ENCODE data around the gene PHLDB3.

The PHLDB3 gene

DNA sequence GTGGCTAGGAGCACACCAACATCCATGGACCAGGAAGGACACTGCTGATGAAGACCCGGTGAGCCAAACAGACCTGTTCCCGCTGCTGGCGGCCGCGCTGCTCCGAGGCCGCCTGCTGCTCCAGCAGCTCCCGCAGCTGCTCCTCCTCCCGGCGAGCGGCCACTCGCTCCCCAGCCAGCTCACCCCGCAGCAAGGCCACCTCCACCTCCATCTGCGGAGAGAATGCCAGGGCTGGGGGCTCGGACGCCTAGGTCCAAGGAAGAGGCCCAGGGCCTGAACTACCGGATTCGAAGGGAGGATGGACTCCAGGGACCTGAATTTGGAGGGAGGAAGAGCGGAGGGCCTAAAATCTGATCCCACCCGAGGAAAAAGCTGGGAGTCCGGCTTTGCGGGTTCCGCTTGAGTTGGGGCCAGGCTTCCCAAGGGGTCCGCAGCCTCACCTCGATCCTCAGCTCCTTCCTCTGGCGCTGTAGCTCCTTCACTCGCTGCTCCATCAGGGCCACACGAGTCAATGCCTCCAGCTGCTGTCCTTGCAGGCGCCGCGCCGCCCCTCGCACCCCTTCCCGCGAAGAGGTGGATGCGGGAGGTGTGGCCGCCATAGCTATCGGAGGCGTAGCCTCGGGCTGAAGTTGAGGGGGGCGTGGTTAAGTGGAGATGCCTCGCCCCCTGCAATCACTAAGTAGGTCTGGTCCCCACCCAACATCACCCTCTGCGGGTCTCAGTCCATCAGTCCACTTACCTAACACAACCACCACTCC is 2.7 kb downstream of the PHLDB3 start:
- no peak for DNase-seq (ENCODE audit: low read depth, low spot score)
- H3K27ac ChIP-seq, result no peak overlapping the region

DNA sequence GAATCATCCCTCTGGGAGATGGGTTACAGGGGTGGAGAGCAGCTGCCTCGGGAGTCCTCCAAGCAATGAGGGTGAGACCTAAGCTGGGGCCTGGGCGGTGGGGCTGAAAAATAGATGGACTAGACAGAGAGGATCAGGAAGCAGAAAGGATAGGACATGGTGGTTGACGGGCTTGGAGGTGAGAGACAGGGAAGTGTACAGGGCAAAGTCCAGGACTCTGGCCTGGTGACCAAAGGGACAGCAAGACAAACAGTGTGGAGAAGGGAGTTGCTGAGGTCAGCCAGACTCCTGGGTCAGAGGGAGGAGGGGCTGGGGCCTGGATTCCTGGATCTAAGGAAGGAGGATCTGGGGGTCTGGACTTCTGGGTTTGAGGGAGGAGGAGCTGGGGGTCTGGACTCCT is 5.5 kb downstream of the PHLDB3 start:
- no peak overlapping the region for H3K27ac ChIP-seq
- no peak for DNase-seq (ENCODE audit: low read depth, low spot score)

DNA sequence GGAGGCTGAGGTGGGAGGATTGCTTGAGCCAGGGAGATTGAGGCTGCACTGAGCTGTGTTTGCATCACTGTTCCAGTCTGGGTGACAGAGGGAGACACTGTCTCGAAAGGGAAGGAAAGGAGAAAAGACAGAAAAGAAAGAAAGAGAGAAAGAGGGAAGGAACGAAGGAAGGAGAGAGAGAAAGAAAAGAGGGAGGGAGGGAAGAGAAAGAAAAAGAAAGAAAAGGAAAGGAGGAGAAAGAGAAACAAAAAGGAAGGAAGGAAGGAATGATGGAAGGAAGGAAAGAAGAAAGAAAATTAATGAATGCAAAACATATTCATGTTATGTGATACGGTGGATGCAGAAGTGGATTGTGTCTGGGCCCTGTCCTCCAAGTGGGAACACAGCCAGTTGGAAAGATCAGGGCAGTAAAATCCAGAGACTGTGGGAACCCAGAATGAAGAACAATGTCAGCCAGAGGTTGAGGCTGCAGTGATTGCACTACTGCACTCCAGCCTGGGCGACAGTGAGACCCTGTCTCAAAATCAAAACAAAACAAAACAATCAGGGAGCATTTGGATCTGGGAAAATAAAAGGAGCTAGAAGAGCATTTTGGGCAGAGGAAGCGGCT is 6.2 kb downstream of the PHLDB3 start:
- no peak for DNase-seq (ENCODE audit: low read depth, low spot score)
- H3K27ac ChIP-seq, result no peak overlapping the region

DNA sequence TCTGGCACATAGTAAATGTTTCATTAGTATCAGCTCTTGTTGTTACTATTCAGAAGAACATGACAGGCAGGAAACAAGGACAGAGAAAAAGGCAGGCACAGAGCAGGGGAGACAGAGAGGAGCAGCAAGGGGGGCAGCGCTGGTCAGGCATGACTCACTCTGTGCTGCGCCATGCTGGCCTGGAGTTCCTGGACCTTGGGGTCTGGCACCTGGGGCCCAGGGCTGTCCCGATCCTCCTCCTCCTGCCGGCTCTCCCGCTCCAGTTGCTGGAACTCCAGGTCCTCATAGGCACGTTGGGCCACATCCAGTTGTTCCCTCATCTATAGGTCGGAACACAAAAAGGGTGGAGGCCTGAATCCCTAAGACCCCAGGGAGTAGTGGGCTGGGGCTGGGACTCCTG is 7.6 kb downstream of the PHLDB3 start:
- no peak overlapping the region for H3K27ac ChIP-seq
- no peak for DNase-seq (ENCODE audit: low read depth, low spot score)

DNA sequence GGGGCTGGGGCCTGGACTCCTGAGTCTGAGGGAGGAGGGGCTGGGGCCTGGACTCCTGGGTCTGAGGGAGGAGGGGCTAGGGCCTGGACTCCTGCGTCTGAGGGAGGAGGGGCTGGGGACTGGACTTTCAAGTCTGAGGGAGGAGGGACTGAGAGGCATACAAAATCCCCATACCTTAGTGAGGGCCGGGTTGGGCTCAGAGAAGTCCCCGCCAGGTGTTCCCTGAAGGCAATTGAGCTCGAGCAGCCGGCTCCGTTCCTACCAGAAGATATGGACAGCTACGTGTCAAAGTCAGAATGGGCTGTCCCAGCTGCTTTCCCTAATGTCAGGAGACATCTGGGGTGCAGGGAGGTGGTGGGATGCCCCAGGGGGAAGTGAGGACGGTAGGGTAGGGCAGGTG is 9.5 kb downstream of the PHLDB3 start:
- no peak overlapping the region for H3K27ac ChIP-seq
- no peak for DNase-seq (ENCODE audit: low read depth, low spot score)

DNA sequence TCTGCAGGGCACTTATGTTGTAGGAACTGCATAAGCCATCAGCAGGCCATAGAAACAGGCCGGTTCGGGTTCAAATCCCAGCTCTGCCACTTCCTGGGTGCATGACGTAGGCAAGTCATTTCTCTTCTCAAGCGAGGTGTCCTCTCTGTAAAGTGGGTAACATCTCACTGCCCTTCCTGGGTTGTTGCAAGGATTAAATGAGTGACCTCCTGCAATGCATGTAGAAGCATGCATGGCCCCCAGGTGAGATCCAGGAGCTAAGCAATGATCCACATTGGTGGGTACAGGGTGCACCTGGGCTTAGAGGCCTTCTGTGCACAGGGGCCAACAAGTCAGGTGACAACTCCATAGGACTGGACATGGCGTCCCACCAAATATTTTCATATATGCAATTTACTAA is 13.8 kb downstream of the PHLDB3 start:
- H3K27ac ChIP-seq, result no peak overlapping the region
- DNase-seq (ENCODE audit: low read depth, low spot score), result no peak

DNA sequence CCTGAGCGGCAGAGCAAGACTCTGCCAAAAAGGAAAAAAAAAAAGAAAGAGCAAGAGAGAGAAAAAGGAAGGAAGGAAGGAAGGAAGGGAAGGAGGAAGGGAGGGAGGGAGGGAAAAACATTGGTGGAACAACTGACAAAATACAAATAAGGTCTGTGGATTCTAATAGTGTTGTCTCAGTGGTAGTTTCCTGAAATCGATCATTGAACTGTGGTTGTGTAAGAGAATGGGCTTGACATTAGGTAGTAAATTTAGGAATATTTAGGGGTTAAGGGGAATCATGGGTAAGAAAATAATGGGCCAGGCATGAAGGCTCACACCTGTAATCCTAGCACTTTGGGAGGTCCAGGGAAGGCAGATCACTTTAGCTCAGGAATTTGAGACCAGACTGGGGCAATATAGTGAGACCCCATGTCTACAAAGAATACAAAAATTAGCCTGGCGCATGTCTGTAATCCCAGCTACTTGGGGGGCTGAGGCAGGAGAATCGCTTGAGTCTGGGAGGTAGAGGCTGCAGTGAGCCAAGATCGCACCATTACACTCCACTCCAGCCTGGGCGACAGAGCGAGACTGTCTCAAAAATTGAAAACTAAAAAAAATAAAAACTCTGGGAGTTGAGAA is 14.5 kb downstream of the PHLDB3 start:
- no peak for DNase-seq (ENCODE audit: low read depth, low spot score)

DNA sequence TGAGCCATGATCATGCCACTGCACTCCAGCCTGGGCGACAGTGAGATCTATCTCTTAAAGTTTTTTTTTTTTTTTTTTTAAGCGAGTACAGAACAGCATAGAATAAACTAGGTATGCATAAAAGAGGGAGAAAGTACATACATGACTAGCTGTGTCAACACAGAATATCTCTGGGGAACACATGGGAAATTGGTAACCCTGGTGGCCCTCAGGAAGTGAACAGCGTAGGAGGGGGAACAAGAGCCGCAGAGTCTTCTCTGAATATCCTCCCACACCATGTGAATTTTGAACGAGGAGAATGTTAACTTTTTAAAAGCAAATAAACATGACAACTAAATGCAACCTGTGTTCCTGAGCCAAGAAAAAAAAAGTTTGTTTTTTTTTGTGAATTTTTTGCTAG is 15.2 kb downstream of the PHLDB3 start:
- no peak for DNase-seq (ENCODE audit: low read depth, low spot score)

More for the DNA sequence above, 14.5 kb downstream of the PHLDB3 start:
- no peak overlapping the region for H3K27ac ChIP-seq

DNA sequence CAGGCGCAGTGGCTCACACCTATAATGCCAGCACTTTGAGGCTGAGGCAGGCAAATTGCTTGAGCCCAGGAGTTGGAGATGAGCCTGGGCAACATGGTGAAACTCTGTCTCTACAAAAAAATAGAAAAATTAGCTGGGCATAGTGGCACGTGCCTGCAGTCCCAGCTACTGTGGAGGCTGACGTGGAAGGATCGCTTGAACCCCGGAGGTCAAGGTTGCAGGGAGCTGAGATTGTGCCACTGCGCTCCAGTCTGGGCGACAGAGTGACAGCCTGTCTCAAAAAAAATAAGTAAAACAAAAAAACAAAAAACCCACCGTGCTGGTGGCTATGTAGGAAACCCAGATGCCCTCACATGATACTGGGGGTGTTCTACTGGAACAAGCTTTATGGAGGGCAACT is 16.4 kb downstream of the PHLDB3 start:
- no peak for DNase-seq (ENCODE audit: low read depth, low spot score)
- H3K27ac ChIP-seq, result no peak overlapping the region

More for the DNA sequence above, 15.2 kb downstream of the PHLDB3 start:
- H3K27ac ChIP-seq, result no peak overlapping the region

DNA sequence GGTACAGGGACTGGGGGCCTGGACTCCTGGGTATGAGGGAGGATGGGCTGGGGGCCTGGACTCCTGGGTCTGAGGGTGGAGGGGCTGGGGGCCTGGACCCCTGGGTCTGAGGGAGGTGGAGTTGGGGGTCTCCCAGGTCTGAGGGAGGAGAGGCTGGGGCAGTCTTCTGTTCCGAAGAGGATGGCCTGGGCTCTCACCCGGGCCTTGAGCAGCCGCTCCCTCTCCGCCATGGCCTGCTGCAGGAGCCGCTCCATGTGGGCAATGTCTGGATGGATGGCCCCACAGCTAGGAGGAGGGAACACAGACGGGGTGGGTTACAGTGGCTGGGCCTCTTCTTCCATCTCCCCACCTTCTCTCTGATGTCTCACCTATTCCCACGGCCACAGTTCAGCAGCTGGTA is 18.1 kb downstream of the PHLDB3 start:
- DNase-seq (ENCODE audit: low read depth, low spot score), result no peak
- no peak overlapping the region for H3K27ac ChIP-seq

DNA sequence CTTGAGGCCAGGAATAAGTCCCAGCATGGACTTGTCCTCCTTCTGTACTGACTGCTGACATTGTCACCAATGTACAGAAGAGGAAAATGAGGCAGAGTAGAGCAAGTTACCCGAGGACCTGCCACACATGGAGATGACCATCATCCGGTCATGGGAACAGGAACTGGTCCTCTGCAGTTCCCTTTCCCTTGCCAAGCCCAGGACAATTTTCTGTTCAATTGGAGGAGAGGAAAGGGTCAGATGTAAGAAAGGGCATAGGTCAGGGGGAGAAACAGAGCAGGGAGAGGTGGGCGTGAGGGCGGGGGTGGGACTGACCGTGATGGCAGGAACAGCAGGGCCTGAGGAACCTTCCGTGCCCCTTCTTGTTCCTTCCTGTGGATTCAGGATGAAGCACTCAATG is 18.6 kb downstream of the PHLDB3 start:
- no peak for DNase-seq (ENCODE audit: low read depth, low spot score)
- H3K27ac ChIP-seq, result no peak overlapping the region

DNA sequence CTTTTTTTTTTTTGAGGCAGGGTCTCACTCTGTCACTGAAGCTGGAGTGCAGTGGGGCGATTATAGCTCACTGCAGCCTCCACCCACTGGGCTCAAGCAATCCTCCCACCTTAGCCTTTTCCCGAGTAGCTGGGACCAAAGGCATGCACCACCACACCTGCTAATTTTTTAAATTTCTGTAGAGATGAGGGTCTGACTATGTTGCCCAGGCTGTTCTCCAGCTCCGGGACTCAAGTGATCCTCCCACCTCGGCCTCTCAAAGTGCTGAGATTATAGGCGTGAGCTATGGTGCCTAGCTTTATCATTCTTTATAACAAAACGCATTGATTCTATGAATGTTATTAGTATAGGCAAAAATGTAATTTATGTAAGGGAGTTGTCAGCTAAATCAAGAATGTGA is 21.3 kb downstream of the PHLDB3 start:
- no peak for DNase-seq (ENCODE audit: low read depth, low spot score)
- no peak overlapping the region for H3K27ac ChIP-seq

DNA sequence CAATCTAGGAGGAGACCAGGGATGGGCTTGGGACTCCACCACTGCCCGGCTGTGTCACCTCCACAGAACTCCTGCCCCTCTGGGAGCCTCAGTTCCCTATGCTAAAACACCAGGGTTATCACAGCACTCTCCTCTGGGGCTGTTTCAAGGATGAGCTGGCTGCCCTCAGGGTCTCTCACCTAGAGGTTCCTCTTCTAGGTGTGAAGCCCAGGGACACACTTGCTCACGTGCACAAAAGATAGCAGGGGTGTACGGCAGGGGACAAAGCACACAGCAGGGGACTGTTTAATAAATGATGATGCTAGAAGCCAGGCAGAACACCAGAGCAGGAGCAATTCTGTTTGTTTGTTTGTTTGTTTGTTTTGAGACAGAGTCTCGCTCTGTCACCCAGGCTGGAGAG is 22.4 kb downstream of the PHLDB3 start:
- no peak overlapping the region for H3K27ac ChIP-seq
- DNase-seq (ENCODE audit: low read depth, low spot score), result no peak

DNA sequence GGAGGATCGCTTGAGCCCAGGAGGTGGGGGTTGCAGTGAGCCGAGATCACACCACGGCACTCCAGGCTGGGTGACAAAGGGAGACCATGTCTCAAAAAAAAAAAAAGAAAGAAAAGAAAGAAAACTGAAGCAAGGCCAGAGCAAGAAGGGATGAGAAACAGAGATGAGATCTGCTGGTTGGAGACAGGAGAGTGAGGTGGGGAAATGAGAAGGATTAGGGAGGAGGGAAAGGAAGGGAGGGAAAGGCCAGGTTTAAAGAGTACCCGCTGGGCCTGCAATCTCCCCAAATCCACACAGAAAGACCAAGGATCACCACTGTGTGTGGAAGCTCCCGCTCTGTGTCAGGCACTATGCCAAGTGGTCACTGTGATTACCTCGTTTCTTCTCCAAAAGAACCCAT is 22.8 kb downstream of the PHLDB3 start:
- H3K27ac ChIP-seq, result no peak overlapping the region
- no peak for DNase-seq (ENCODE audit: low read depth, low spot score)

DNA sequence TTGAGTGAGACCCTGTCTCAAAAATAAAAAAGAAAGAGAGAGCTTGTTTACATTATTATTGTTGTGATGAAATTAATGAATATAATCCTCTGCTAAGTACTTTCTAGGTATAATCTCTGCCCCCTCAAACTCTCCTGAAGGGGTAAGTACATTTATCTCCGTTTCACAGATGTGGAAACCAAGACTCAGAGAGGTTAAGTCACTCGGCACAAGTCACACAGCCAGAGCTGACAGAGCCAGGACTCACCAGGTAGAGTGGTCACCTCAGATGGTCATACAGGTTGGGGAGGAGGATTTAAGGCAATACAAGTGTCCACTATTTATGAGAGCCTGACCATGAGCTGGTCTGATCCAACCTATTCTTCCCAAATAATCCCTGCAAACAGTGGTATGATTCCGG is 24.0 kb downstream of the PHLDB3 start:
- DNase-seq (ENCODE audit: low read depth, low spot score), result no peak
- H3K27ac ChIP-seq, result no peak overlapping the region

DNA sequence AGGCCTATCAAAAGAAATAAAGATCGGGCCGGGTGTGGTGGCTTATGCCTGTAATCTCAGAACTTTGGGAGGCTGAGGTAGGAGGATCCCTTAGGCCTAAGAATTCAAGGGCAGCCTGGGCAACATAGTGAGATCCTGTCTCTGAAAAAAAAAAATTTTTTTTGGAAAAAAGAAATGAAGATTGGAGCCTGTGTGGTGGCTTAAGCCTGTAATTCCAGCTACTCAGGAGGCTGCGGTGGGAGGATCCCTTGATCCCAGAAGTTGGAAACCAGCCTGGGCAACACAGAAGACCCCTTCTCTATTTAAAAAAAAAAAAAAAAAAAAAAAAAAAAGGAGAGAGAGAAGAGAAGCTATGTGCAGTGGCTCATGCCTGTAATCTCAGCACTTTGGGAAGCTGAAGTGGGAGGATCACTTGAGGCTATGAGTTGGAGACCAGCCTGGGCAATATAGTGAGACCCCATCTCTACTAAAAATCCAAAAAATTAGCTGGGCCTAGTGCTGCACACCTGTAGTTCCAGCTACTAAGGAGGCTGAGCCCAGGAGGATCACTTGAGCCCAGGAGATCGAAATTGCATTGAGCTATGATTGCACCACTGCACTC is 24.5 kb downstream of the PHLDB3 start:
- no peak overlapping the region for H3K27ac ChIP-seq
- no peak for DNase-seq (ENCODE audit: low read depth, low spot score)

DNA sequence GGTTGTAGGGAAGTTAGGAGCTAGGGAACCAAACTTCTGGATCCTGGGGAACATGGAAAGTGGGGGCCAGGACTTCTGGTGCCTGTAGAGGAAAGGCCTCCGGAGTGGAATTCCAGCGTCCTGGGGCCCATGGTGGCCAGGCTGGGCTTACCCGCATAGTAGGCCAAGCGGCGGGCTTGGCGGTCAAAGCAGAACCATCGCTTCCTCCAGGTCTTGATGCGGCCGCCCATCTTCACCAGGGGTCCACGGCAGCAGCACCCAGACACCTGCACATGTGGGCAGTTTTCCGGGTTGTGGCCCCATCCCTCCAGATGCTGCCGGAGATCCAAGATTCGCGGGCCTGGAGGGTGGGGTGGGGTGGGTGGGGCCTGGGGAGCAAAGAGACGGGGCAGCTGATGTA is 25.3 kb downstream of the PHLDB3 start:
- H3K27ac ChIP-seq, result no peak overlapping the region
- DNase-seq (ENCODE audit: low read depth, low spot score), result no peak

DNA sequence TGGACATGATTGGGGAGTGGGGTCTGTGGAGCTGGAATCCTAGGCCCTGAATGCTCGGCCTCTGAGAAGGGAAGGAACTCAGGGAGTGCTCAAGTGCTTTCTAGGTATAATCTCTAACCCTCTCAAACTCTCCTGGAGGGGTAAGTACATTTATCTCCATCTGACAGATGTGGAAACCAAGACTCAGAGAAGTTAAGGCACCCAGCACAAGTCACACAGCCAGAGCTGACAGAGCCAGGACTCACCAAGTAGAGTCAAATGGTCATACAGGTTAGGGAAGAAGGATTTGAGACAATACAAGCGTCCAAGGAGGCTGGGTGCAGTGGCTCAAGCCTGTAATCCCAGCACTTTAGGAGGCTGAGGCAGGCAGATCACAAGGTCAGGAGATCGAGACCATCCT is 26.2 kb downstream of the PHLDB3 start:
- no peak for DNase-seq (ENCODE audit: low read depth, low spot score)

DNA sequence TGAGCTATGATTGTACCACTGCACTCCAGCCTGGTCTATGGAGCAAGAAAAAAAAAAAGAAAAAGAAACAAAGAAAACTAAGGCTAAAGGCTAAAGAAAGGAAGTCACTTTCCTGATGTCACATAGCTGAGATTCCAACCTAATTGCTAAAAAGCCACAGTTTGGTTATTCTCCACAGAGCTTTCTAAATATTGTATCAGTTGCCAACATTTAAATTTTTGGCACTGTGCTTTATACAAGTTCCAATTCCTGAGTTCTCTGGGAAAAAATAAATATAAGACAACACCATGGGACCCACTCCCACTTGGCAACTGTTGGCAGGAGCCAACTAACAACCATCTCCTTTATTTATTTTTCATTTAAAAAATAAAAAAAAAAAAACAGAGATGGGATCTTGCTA is 27.9 kb downstream of the PHLDB3 start:
- DNase-seq (ENCODE audit: low read depth, low spot score), result no peak
- H3K27ac ChIP-seq, result no peak overlapping the region

More for the DNA sequence above, 26.2 kb downstream of the PHLDB3 start:
- H3K27ac ChIP-seq, result no peak overlapping the region

DNA sequence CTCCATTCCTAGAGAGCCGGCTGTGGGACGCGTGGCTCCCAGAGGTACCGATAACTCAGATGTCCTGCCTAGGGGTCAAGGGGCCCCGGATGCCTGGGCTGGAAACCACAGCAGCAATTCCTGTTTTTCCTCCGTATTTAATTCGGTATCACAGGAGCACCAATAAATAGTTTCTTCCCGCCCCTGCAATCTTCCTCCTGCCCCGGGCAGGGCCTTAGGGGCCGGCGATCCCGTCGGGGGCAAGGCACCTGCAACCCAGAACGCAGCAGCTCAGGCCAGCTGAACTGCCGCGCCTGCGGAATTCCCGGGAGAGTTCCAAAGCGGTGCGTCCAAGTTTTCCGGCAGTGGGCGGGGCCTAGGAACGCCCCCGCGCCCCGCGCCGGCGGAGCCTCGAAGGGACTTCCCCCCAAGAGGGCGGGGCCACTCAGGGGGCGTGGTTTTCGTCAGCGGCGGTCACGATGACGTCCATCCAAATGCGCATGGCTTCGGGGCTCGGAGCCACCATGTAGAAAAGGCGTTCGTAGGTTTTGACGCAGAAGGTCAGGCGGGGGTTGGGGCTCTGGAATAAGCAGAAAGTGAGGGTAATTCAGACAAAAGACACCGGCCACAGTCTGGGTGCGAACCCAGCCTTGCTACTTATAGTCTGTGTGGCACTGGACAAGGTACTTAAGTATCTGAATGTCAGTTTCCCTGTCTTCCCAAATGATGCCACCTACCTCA is 29.4 kb downstream of the PHLDB3 start:
- DNase-seq (ENCODE audit: low read depth, low spot score), result no peak
- peak overlapping the region; percentile 32 for H3K27ac ChIP-seq

DNA sequence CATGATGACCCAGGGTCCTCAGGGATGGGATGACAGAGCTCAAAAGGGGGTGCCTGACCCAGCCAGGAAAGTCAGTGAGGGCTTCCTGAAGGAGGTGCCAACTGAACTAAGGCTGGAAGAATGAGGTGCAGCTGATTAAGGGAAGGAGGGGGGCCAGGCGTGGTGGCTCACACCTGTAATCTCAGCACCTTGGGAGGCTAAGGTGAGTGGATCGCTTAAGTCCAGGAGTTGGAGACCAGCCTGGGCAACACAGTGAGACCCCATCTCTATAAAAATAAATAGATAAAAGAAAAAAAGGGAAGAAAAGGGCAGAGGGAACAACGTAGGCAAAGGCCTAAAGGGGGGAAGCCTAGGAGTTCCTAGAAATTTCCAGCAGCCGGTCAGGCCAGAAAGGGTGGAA is 30.1 kb downstream of the PHLDB3 start:
- no peak for DNase-seq (ENCODE audit: low read depth, low spot score)
- peak overlapping the region; percentile 32 for H3K27ac ChIP-seq

Measured in epithelial cell of prostate (primary cell).